ENCODE results near the gene TAS1R3.

The TAS1R3 gene

GRCh38 chr1:1351511-1352427 lies 20.7 kb downstream of the TAS1R3 start:
- ATAC-seq (ENCODE audit: low read depth) (no peak), DNase-seq (ENCODE audit: low spot score in 2 of 2) (no peak)
- H3K4me3 Mint-ChIP-seq, result peak overlapping the region; percentile 55
- H3K27ac Mint-ChIP-seq, result peak overlapping the region; percentile 23
- no peaks in the 10 kb centered on the region for H3K9me3 Mint-ChIP-seq
- H3K27me3 Mint-ChIP-seq, result peaks cover 9% of the 10 kb centered on the region
- peaks cover 22% of the 10 kb centered on the region for H3K4me1 Mint-ChIP-seq
- H3K36me3 Mint-ChIP-seq, result peaks cover 2% of the 10 kb centered on the region

GRCh38 chr1:1352786-1353388 lies 21.8 kb downstream of the TAS1R3 start:
- H3K4me3 Mint-ChIP-seq, result peak overlapping the region; percentile 55
- peaks cover 15% of the 10 kb centered on the region for H3K4me1 Mint-ChIP-seq
- peaks cover 14% of the 10 kb centered on the region for H3K27me3 Mint-ChIP-seq
- peaks cover 2% of the 10 kb centered on the region for H3K36me3 Mint-ChIP-seq
- ATAC-seq (ENCODE audit: low read depth) (peak; percentile 18), DNase-seq (ENCODE audit: low spot score in 2 of 2) (no peak)
- H3K27ac Mint-ChIP-seq, result no peak overlapping the region
- H3K9me3 Mint-ChIP-seq, result no peaks in the 10 kb centered on the region

GRCh38 chr1:1353389-1354151 lies 22.5 kb downstream of the TAS1R3 start:
- H3K4me1 Mint-ChIP-seq, result peaks cover 15% of the 10 kb centered on the region
- H3K27me3 Mint-ChIP-seq, result peaks cover 14% of the 10 kb centered on the region
- no peaks in the 10 kb centered on the region for H3K9me3 Mint-ChIP-seq
- ATAC-seq (ENCODE audit: low read depth) (no peak), DNase-seq (ENCODE audit: low spot score in 2 of 2) (peak in 1 of 2 donors; percentile 41)
- H3K36me3 Mint-ChIP-seq, result peaks cover 2% of the 10 kb centered on the region
- no peak overlapping the region for H3K27ac Mint-ChIP-seq
- H3K4me3 Mint-ChIP-seq, result no peak overlapping the region

- peak; percentile 22 for ATAC-seq (ENCODE audit: low read depth)
- DNase-seq (ENCODE audit: low spot score in 2 of 2), result peak in 1 of 2 donors; percentile 30
- Mint-ChIP-seq H3K27me3 (peaks cover 14% of the 10 kb centered on the region), H3K27ac (no peak overlapping the region), H3K4me1 (peaks cover 19% of the 10 kb centered on the region), H3K4me3 (peak overlapping the region; percentile 55), H3K9me3 (no peaks in the 10 kb centered on the region), H3K36me3 (peaks cover 2% of the 10 kb centered on the region)
These were observed 23.5 kb downstream of the TAS1R3 start for GRCh38 chr1:1354271-1355247.

GRCh38 chr1:1355416-1355815 lies 24.3 kb downstream of the TAS1R3 start:
- ATAC-seq (ENCODE audit: low read depth), result no peak
- H3K27me3 Mint-ChIP-seq, result peaks cover 15% of the 10 kb centered on the region
- H3K4me3 Mint-ChIP-seq, result no peak overlapping the region
- peaks cover 2% of the 10 kb centered on the region for H3K36me3 Mint-ChIP-seq
- no peak for DNase-seq (ENCODE audit: low spot score in 2 of 2)
- no peaks in the 10 kb centered on the region for H3K9me3 Mint-ChIP-seq
- peaks cover 19% of the 10 kb centered on the region for H3K4me1 Mint-ChIP-seq
- no peak overlapping the region for H3K27ac Mint-ChIP-seq

GRCh38 chr1:1356166-1356795 lies 25.2 kb downstream of the TAS1R3 start:
- Mint-ChIP-seq H3K27me3 (peaks cover 20% of the 10 kb centered on the region), H3K27ac (no peak overlapping the region), H3K9me3 (no peaks in the 10 kb centered on the region), H3K36me3 (peaks cover 2% of the 10 kb centered on the region), H3K4me3 (no peak overlapping the region), H3K4me1 (peaks cover 24% of the 10 kb centered on the region)
- DNase-seq (ENCODE audit: low spot score in 2 of 2) (peak in 1 of 2 donors; percentile 11), ATAC-seq (ENCODE audit: low read depth) (no peak)

GRCh38 chr1:1356796-1357401 lies 25.8 kb downstream of the TAS1R3 start:
- Mint-ChIP-seq H3K36me3 (peaks cover 2% of the 10 kb centered on the region), H3K9me3 (no peaks in the 10 kb centered on the region), H3K27me3 (peaks cover 20% of the 10 kb centered on the region), H3K4me3 (no peak overlapping the region), H3K27ac (no peak overlapping the region), H3K4me1 (peaks cover 23% of the 10 kb centered on the region)
- DNase-seq (ENCODE audit: low spot score in 2 of 2) (peak in 1 of 2 donors; percentile 15), ATAC-seq (ENCODE audit: low read depth) (no peak)

- DNase-seq (ENCODE audit: low spot score in 2 of 2) (no peak), ATAC-seq (ENCODE audit: low read depth) (no peak)
- no peaks in the 10 kb centered on the region for H3K36me3 Mint-ChIP-seq
- H3K9me3 Mint-ChIP-seq, result no peaks in the 10 kb centered on the region
- peaks cover 13% of the 10 kb centered on the region for H3K27me3 Mint-ChIP-seq
- H3K4me3 Mint-ChIP-seq, result no peak overlapping the region
- H3K27ac Mint-ChIP-seq, result no peak overlapping the region
- H3K4me1 Mint-ChIP-seq, result peaks cover 13% of the 10 kb centered on the region
These were observed 26.9 kb downstream of the TAS1R3 start for GRCh38 chr1:1357871-1358432.

- H3K36me3 Mint-ChIP-seq, result no peaks in the 10 kb centered on the region
- no peak for DNase-seq (ENCODE audit: low spot score in 2 of 2)
- H3K4me3 Mint-ChIP-seq, result no peak within 1 kb of the TSS
- H3K4me1 Mint-ChIP-seq, result peaks cover 12% of the 10 kb centered on the region
- no peak within 1 kb of the TSS for H3K27ac Mint-ChIP-seq
- H3K9me3 Mint-ChIP-seq, result no peaks in the 10 kb centered on the region
- ATAC-seq (ENCODE audit: low read depth), result no peak
- H3K27me3 Mint-ChIP-seq, result peaks cover 13% of the 10 kb centered on the region
These were observed 27.6 kb downstream of the TAS1R3 start, which contains the start of gene MXRA8 for GRCh38 chr1:1358433-1359271. MXRA8 (minus strand) TSS chr1:1358555; CDS start chr1:1358504, 51 bp downstream.

- DNase-seq (ENCODE audit: low spot score in 2 of 2) (no peak), ATAC-seq (ENCODE audit: low read depth) (peak; percentile 34)
- Mint-ChIP-seq H3K4me3 (no peak overlapping the region), H3K4me1 (peaks cover 10% of the 10 kb centered on the region), H3K27me3 (peaks cover 13% of the 10 kb centered on the region), H3K27ac (no peak overlapping the region), H3K36me3 (no peaks in the 10 kb centered on the region), H3K9me3 (no peaks in the 10 kb centered on the region)
These were observed 28.2 kb downstream of the TAS1R3 start for GRCh38 chr1:1359308-1359663.

GRCh38 chr1:1359664-1360468 lies 28.8 kb downstream of the TAS1R3 start:
- DNase-seq (ENCODE audit: low spot score in 2 of 2) (no peak), ATAC-seq (ENCODE audit: low read depth) (no peak)
- Mint-ChIP-seq H3K9me3 (no peaks in the 10 kb centered on the region), H3K4me3 (no peak overlapping the region), H3K36me3 (no peaks in the 10 kb centered on the region), H3K4me1 (peaks cover 10% of the 10 kb centered on the region), H3K27me3 (peaks cover 13% of the 10 kb centered on the region), H3K27ac (no peak overlapping the region)

Measured in memory B cell (primary cell).